GM10266 (cell line): ENCODE measurements around the gene SEC22A.

Experiments
- DNase-seq: peaks from one replicate; pipeline ENCODE4 v3.0.0; 2012; ENCODE audit errors: extremely low spot score
- CTCF ChIP-seq: IDR thresholded peaks from 2 replicates; pipeline ENCODE4 v1.5.1; 2012; ENCODE audit warnings: mild to moderate bottlenecking, low read depth; ENCODE audit not compliant: control insufficient read depth, insufficient read depth; ENCODE audit errors: missing control alignments

Gene SEC22A

GRCh38 chr3:123201557-123202427, at the start of gene SEC22A:
Gene SEC22A (plus strand): TSS chr3:123201943. CDS start chr3:123209218, 7,275 bp downstream.
- no peak for TF ChIP-seq CTCF
- DNase-seq: peak; percentile 90

- TF ChIP-seq CTCF: no peak
Observed at GRCh38 chr3:123152687-123153086, 49.1 kb upstream of the SEC22A start.

GRCh38 chr3:123153125-123154019, 48.4 kb upstream of the SEC22A start:
- no peak for DNase-seq
- TF ChIP-seq CTCF: no peak

More at GRCh38 chr3:123152687-123153086, 49.1 kb upstream of the SEC22A start:
- no peak for DNase-seq

GRCh38 chr3:123154020-123154985, 47.4 kb upstream of the SEC22A start:
- no peak for TF ChIP-seq CTCF
- no peak for DNase-seq

- TF ChIP-seq CTCF: no peak
- no peak for DNase-seq
Observed at GRCh38 chr3:123155471-123156011, 46.2 kb upstream of the SEC22A start.

GRCh38 chr3:123156276-123156995, 45.3 kb upstream of the SEC22A start:
- TF ChIP-seq CTCF: no peak
- no peak for DNase-seq
